HL-60 (cell line): ENCODE measurements around the gene TCEA2.

ENCODE experiments used
- DNase-seq, 2 experiments: peaks; one replicate each; pipeline ENCODE4 v3.0.0-alpha.2; 2010 to 2020; ENCODE audit warnings: low read depth in 1 of 2, low spot score in 1 of 2
- H3K27ac ChIP-seq: fragments of 250-450 bp; sonication (Bioruptor Pico); replicated peaks from 2 replicates; pipeline ENCODE4 v1.5.1; 2020; ENCODE audit warnings: mild to moderate bottlenecking, moderate library complexity
- H3K27me3 ChIP-seq: fragments of 250-450 bp; sonication (Bioruptor Pico); 2 replicates; pipeline ENCODE4 v1.5.1; 2021; ENCODE audit warnings: mild to moderate bottlenecking, moderate library complexity; ENCODE audit not compliant: insufficient read depth, poor library complexity, severe bottlenecking
- H3K4me3 ChIP-seq: replicated peaks from 2 replicates; pipeline ENCODE4 v1.5.1; 2011; ENCODE audit warnings: mild to moderate bottlenecking, control low read depth, low read length; ENCODE audit not compliant: insufficient read depth
- GABPA ChIP-seq: IDR thresholded peaks from 2 replicates; pipeline ENCODE4 v1.6.1; 2012; ENCODE audit warnings: low read depth
- POLR2AphosphoS5 ChIP-seq: IDR thresholded peaks from 2 replicates; pipeline ENCODE4 v1.6.1; 2012; ENCODE audit warnings: low read depth
- REST ChIP-seq: IDR thresholded peaks from 2 replicates; pipeline ENCODE4 v1.6.1; 2012; ENCODE audit warnings: low read depth; ENCODE audit not compliant: insufficient replicate concordance
- SPI1 ChIP-seq: IDR thresholded peaks from 2 replicates; pipeline ENCODE4 v1.6.1; 2012; ENCODE audit warnings: low read depth, mild to moderate bottlenecking, borderline replicate concordance
- TF ChIP-seq, protein P1 (sequence below): IDR thresholded peaks from one replicate; pipeline ENCODE4 v1.5.1; 2011; ENCODE audit warnings: low read length, control low read depth, inconsistent platforms; ENCODE audit not compliant: insufficient read depth

TCEA2 gene

DNA sequence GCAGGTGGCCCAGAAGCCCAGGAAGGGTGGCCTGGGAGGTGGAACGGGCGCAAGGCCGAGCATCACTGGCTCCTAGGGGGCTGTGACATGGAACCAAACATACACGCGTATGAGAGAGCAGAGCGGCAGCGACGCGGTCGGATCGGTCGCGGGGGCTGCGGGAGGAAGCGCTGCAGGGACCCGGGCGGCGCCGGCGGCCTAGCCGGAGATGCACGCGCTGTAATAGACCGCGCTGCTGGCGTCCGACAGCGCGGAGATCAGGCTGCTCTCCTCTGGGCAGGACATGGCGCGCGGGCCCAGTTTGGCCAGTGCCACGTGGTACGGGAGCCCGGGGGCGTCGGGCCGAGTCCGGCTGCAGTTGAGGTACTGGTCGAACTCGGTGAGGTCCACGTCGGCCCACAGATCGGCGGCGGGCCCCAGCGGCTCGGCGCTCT, 15.0 kb upstream of the TCEA2 start:
- Histone ChIP-seq H3K27me3 (peaks cover 23% of the 10 kb centered on the region), H3K27ac (no peak overlapping the region), H3K4me3 (no peak overlapping the region)
- no peak for TF ChIP-seq SPI1
- DNase-seq: no peak

DNA sequence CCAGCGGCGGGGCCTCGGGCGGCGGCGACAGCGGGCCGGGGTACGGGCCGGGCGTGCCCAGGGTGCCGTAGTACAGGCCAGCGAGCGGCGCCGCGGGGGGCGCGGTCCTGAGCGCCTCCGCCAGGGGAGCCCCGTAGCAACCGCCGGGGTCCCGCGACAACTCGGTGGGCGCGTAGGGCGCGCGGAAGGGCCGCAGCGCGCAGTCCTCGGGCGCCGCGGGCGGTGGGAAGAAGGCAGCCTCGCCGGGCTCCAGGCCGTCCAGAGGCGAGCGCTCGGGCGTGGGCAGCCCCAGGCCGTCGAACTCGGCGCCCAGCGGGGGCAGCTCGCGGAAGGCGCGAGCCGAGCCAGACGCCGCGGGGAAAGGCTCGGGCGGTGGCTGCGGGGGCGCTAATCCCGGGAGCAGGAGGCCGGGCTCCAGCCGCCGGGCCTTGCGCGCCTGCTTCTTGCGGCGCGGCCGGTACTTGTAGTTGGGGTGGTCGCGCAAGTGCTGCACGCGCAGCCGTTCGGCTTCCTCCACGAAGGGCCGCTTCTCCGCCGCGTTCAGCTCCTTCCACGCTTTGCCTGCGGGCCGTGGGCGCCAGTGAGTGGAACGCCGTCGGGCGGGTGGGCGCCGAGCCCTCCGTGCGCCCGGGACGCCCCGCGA, 14.5 kb upstream of the TCEA2 start:
- no peak overlapping the region for H3K4me3 ChIP-seq
- TF ChIP-seq REST (no peak), POLR2AphosphoS5 (no peak), SPI1 (no peak), GABPA (no peak)
- TF ChIP-seq, protein P1, sequence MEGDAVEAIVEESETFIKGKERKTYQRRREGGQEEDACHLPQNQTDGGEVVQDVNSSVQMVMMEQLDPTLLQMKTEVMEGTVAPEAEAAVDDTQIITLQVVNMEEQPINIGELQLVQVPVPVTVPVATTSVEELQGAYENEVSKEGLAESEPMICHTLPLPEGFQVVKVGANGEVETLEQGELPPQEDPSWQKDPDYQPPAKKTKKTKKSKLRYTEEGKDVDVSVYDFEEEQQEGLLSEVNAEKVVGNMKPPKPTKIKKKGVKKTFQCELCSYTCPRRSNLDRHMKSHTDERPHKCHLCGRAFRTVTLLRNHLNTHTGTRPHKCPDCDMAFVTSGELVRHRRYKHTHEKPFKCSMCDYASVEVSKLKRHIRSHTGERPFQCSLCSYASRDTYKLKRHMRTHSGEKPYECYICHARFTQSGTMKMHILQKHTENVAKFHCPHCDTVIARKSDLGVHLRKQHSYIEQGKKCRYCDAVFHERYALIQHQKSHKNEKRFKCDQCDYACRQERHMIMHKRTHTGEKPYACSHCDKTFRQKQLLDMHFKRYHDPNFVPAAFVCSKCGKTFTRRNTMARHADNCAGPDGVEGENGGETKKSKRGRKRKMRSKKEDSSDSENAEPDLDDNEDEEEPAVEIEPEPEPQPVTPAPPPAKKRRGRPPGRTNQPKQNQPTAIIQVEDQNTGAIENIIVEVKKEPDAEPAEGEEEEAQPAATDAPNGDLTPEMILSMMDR: no peak
- peaks cover 23% of the 10 kb centered on the region for H3K27me3 ChIP-seq
- H3K27ac ChIP-seq: no peak overlapping the region
- no peak for DNase-seq

- Histone ChIP-seq H3K27me3 (peaks cover 23% of the 10 kb centered on the region), H3K4me3 (no peak within 1 kb of the TSS), H3K27ac (no peak within 1 kb of the TSS)
- TF ChIP-seq REST: no peak
- TF ChIP-seq, protein P1: no peak
- TF ChIP-seq GABPA: no peak
- TF ChIP-seq POLR2AphosphoS5: no peak
- no peak for TF ChIP-seq SPI1
- DNase-seq: peak in 1 of 2 experiments; percentile 50
These were observed 13.7 kb upstream of the TCEA2 start, which contains the start of gene SOX18 for GRCh38 chr20:64049060-64049877. TSS of gene SOX18 (minus strand) at chr20:64049639. CDS start at chr20:64049516, 123 bp downstream.

DNA sequence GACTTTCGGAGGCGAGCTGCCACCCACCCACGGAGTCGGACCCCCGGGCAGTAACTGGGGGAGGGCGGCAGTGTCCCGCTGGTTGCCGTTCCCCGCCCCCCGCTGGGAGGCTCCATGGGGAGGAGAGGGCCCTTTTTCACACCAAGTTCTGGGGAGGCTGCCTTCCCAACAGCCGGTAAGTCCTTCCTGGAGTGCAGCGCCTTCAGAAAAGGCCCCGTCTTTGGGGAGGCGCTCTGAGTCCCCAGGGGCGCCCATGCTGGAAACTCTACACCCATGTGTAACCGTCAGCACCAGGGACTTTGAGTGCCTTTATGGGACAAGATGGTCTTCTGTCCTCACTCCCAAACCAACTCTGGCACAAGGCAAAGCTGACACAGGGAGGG, 13.1 kb upstream of the TCEA2 start:
- no peak for DNase-seq
- no peak for TF ChIP-seq SPI1
- TF ChIP-seq REST: no peak
- TF ChIP-seq, protein P1: no peak
- TF ChIP-seq POLR2AphosphoS5: no peak
- TF ChIP-seq GABPA: no peak
- Histone ChIP-seq H3K4me3 (no peak overlapping the region), H3K27me3 (peaks cover 23% of the 10 kb centered on the region), H3K27ac (no peak overlapping the region)
